Activated CD8-positive, alpha-beta memory T cell treated with anti-CD3 and anti-CD28 coated beads, Interleukin-2, amount 50 U/mL, for 24 hours (primary cell): ENCODE data around the gene THNSL1.

ENCODE experiments used
- DNase-seq: peaks from one replicate; pipeline ENCODE4 v3.0.0-alpha.2; 2020; ENCODE audit errors: extremely low read depth

The THNSL1 gene

DNA sequence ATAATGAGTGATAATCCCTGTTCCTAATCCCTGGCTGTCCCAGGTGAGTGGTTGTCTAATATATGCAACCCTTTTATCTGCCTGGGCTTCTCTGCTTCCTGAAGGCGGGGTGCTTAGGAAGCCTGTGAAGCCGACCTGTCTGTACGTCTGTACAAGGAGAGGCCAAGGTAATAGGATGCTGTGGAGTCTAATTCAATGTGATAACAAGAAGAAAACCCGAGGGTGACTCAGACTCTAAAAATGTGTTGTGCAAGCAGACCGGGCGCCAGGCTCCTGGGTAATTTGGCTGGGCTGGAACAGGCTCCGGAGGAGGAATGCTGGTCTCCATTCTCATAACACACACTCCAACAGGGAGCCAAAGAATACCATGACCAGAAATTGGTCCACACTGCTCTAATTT lies 43.6 kb downstream of the THNSL1 start:
- no peak for DNase-seq

GRCh38 chr10:25061125-25061524 lies 44.7 kb downstream of the THNSL1 start:
- no peak for DNase-seq

- no peak for DNase-seq
These were observed 45.5 kb downstream of the THNSL1 start for GRCh38 chr10:25061711-25062449.

GRCh38 chr10:25063157-25063556 lies 46.7 kb downstream of the THNSL1 start:
- no peak for DNase-seq

DNA sequence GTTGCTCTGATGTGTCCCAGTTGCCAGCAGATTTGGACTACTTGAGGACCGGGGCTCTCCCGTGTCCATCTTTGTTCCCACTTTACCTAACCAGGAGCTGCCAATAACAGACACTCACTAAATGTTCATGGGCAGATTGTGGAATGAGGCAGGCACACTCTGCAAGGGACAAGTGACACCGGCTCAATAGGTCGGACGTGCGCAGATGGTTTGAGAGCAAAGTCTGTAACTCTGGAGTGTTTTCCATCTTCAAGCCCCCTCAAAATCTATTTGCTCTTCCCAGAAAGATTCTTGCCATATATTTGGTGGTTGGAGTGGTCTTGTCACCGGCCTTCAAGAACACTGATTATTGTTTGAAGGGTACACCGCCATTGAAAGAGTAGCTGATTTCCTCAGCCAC lies 47.2 kb downstream of the THNSL1 start:
- no peak for DNase-seq

- no peak for DNase-seq
These were observed 48.0 kb downstream of the THNSL1 start for GRCh38 chr10:25064401-25064800.

DNA sequence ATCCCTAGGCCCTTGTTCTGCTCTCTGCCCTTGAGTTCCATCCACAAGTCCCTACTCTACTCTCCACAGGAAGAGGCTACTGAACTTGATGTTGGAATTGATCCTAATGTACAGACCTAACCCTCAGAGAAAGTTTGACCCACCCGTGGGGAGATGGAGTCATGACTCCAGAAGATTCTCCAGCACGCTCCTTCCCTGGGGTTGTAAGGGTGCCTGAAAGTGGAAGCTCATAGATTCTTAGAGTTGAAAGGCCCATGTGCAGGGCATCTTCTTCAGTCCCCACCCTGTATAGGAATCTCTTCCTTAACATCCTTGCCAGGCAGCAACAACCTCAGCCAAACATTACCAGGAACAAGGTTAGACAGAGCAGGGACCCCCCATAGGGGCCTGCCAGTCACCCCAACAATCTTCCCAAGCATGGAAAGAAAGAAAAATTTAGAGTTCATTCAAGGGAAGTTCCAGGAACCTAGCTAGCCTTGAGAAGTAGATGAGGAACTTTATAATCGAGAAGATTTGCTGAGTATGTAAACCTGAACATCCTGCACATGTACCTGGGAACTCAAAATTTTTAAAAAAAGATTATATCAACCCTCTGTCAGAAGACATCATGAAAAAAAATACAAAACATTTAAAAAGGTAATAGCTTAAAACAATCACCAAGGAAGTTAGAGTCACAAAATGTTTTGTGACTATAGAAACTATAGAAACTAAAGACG lies 49.5 kb downstream of the THNSL1 start:
- no peak for DNase-seq

DNA sequence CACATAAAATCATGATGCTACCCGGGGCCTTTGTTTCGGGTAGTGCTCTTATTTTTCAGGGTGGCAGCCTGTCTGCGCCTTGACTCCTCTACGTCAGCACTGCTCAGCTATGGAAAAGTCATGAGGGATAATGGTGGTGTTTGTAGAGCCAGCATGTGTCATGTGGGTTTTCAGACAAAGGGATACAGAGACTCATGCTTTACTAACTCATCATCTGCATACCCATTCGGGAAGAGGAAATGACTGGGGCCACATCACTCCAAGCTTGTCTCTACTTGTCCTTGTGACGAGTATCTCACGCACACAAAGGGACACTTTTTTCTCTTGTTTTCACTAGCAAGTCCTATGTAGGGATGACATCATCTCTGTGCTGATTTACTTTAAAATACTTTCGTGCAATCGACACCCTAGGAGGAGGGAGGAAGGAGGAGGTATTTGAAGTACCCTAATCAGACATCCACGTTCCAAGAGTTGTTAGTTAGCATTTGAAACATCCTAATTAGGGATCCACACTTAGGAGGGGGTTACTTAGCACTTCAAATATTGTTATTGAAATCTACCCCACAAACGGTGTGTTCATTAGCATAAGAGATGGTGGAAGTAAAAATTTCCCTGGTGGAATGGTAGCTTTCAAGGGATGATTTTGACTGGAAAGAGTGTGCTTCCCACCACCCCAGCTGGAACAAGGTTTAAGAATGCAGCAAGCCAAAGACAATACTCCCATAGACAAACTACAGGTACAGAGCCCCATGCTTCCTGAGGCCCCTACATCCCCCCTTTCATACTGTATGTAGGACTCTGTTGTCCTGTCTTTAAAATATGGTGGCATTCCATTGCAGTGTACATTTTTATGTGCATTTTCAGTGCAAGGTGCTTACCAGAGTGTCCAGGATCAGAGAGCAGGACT lies 52.0 kb downstream of the THNSL1 start:
- no peak for DNase-seq

- no peak for DNase-seq
These were observed 54.8 kb downstream of the THNSL1 start for GRCh38 chr10:25071227-25071626.

DNA sequence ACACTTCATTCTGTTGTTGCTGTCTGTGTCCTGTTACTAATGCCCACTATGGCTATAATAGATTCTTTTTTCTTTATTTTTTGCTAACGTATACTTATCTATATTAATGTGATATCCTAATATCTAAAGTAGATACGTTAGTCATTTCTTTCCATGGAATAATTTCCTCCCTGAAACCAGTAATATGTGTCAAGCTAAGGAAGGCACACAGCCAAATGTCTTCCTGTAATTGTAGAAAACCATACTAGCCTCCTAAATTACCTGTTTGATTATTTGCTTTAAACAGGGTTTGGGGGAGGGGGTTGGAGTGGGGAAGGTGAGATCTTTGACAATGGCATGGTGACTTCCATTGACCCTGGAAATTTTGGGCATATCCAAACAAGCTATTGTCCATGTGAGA lies 56.4 kb downstream of the THNSL1 start:
- DNase-seq, result no peak

DNA sequence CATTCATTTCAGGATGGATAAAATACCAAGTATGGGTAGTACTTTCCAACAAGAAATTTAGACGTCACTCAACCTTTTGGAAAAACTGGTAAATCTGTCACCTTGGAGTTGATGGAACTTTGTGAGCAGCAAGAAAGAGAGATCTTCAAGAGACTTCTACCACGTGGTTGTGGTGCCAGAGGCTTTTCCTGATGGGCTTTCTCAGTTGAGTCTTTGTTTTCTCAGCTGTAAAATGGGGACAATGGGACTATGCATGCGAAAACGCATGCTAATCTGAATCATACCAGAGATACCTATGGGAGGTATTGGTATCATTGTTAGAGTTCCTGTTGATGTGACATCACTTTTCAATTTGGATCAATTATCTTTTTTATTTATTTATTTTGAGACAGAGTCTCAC lies 59.4 kb downstream of the THNSL1 start:
- no peak for DNase-seq
